ENCODE measurements around the gene ANKRD17.
A peak's percentile ranks its signal among the peaks of the same experiment; 100 is the strongest.
"Not testable (repeated sequence)": the region's sequence is repeated elsewhere in the genome, so short reads cannot be mapped to it uniquely, and the experiment has no call there.

ANKRD17 gene

DNA sequence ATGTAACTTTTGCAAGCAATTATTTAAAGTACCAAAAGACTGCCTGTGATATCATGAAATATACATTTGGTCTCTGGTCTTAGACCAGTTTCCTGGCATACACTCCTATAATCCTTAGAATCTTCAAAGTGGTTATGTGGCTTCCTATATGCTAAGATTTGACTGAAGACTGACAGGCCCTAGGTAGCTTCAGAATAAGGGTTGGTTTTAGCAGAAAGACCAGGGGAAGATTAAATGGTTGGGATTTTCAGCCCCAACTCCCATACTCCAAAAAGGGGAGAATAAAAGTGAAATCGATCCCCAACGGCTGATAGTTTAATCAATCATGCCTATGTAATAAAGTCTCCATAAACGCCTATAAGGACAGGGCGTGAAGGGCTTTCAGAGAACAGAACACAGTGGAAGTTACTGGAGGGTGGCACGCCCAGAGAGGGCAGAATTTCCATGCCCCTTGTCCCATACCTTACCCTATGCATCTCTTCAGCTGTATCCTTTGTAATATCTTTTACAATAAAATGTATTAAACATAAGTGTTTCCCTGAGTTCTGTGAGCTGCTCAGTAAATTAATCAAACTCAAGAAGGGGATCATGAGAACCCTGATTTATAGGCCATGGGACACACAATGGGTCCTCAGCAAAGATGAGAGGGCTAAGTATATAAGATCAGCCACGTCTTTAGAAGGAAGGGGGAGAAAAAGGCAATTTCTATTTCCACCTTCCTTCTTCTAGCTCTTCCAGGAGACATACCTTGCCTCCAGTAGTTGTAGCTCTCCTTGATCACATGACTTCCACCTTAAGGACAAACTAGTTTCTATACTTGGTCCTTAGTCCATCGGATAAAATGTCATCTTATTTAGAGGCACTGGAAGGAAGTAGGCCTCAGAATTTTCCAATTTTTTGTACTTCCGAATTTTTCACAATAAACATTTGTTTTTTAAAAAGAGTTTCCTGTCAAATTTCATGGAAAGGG is 26.8 kb downstream of the ANKRD17 start:
- TF ChIP-seq, protein P1, sequence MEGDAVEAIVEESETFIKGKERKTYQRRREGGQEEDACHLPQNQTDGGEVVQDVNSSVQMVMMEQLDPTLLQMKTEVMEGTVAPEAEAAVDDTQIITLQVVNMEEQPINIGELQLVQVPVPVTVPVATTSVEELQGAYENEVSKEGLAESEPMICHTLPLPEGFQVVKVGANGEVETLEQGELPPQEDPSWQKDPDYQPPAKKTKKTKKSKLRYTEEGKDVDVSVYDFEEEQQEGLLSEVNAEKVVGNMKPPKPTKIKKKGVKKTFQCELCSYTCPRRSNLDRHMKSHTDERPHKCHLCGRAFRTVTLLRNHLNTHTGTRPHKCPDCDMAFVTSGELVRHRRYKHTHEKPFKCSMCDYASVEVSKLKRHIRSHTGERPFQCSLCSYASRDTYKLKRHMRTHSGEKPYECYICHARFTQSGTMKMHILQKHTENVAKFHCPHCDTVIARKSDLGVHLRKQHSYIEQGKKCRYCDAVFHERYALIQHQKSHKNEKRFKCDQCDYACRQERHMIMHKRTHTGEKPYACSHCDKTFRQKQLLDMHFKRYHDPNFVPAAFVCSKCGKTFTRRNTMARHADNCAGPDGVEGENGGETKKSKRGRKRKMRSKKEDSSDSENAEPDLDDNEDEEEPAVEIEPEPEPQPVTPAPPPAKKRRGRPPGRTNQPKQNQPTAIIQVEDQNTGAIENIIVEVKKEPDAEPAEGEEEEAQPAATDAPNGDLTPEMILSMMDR (IDR thresholded peaks at IDR 0.05; ENCODE audit: insufficient read depth, low read depth, low read length, missing control alignments) = no peak
- no peak for DNase-seq (ENCODE audit: low read depth)

DNA sequence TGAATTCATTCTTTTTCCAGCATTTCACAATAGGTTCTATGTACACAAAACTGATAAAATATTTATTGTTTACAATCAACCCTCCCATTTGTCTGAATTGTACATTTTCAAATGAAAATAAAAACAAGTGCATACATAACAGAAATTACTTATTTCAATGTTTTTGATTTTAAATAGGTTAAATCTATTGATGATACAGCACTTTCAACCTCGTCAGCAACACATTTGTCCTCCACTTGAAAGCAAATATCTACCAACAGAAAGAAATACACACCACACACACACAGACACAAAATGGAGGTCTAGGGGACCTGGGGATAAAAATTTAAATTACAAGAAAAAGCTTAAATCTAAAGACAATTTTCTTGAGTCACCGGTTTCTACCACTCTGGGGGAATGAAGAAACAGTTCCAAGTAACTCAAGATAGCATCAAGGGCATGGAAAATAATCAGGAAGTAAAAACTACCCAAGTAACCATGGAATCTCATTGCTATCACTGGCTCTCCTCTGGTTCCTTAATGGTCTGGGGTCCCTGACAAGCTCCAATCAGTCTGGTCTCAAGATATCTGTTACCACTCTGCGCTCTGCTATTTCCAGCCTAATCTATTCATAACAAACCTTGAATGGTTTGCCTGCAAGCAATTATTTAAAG is 27.6 kb downstream of the ANKRD17 start:
- no peak overlapping the region for H3K4me3 ChIP-seq (ENCODE audit: low read depth, low read length)
- no peak for DNase-seq (ENCODE audit: low read depth)
- TF ChIP-seq, protein P1 (IDR thresholded peaks at IDR 0.05; ENCODE audit: insufficient read depth, low read depth, low read length, missing control alignments) = no peak

More for the DNA sequence above, 26.8 kb downstream of the ANKRD17 start:
- H3K4me3 ChIP-seq (ENCODE audit: low read depth, low read length) = no peak overlapping the region

DNA sequence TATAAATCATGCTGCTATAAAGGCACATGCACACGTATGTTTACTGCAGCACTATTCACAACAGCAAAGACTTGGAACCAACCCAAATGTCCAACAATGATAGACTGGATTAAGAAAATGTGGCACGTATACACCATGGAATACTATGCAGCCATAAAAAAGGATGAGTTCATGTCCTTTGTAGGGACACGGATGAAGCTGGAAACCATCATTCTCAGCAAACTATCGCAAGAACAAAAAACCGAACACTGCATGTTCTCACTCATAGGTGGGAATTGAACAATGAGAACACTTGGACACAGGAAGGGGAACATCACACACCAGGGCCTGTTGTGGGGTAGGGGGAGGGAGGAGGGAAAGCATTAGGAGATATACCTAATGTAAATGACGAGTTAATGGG is 29.8 kb downstream of the ANKRD17 start:
- DNase-seq (ENCODE audit: low read depth); H3K4me3 ChIP-seq (ENCODE audit: low read depth, low read length): not testable (repeated sequence)

DNA sequence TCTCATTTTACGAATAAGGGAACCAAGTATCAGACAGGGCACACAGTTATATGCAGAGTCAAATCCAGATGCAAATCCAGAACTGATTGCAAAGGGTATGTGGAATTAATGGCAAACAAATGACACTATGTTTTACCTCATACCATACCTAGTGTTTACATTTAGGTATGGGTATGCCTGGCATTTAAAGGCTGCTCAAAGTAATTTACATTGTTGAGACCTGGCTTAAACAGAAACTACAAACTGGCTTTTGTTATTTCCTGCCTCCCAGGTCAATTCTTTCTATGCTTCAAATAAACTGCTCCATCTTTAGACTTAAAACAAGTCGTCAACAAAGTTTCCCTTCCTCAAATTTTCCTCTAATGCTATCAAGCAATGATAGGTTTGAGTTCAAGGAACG is 33.7 kb downstream of the ANKRD17 start:
- TF ChIP-seq, protein P1 (IDR thresholded peaks at IDR 0.05; ENCODE audit: insufficient read depth, low read depth, low read length, missing control alignments) = no peak
- DNase-seq (ENCODE audit: low read depth) = peak; percentile 10
- no peak overlapping the region for H3K4me3 ChIP-seq (ENCODE audit: low read depth, low read length)

DNA sequence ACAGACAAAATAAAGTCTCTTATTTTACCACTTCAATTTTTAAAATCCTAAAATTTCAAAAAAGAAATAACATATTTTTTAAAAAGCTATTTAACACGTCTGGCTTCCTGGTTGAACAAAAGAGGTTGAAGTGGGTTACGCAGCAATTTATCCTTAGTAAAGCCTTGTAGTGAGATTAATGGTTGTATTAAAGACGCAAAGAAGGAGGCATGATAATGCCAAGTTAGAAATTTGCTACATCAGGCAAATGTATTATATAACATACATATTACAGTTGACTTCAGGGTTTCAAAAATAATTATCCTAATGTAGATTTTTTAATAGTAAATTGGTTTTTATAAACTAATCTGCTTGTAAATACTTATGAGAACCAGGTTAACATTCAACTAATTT is 35.3 kb downstream of the ANKRD17 start:
- no peak overlapping the region for H3K4me3 ChIP-seq (ENCODE audit: low read depth, low read length)
- no peak for DNase-seq (ENCODE audit: low read depth)

DNA sequence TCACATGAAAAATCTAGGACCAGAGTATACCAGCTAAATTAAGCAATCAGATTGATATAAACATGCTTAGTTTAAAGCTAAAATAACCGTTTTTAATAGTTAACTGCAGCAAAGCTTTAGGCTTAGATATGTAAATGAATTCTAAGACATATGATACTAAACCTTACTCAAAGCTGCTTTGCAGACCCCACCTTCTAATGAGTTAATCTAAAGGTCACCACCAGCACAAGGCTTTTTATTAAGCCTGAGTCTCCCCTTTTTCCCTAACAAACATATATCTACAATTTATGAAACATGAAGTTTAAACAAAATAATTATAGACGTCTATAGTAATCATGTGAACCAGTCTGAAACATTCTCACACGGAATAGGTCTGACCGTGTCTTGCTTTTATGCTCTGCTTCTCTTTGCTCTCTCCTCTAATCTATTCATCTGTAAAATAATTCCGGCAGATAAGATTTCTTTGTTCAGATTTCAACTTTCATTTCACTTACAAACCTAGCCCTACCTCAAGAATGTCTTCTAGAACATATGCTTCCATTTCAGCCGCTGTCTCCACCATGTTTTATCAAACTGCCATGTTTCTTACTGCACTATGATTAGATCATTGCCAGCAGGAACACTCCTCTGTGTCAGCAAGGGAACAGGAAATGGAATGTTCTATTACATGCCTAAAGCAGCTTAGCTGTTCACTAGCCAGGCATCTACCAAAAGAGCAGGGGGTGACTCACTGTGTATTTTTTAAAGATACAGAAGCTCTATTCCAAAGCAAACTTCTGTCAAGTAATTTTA is 35.9 kb downstream of the ANKRD17 start:
- H3K4me3 ChIP-seq (ENCODE audit: low read depth, low read length) = no peak overlapping the region
- DNase-seq (ENCODE audit: low read depth) = peak; percentile 42
- TF ChIP-seq, protein P1 (IDR thresholded peaks at IDR 0.05; ENCODE audit: insufficient read depth, low read depth, low read length, missing control alignments) = no peak

More for the DNA sequence above, 35.3 kb downstream of the ANKRD17 start:
- TF ChIP-seq, protein P1 (IDR thresholded peaks at IDR 0.05; ENCODE audit: insufficient read depth, low read depth, low read length, missing control alignments) = no peak

DNA sequence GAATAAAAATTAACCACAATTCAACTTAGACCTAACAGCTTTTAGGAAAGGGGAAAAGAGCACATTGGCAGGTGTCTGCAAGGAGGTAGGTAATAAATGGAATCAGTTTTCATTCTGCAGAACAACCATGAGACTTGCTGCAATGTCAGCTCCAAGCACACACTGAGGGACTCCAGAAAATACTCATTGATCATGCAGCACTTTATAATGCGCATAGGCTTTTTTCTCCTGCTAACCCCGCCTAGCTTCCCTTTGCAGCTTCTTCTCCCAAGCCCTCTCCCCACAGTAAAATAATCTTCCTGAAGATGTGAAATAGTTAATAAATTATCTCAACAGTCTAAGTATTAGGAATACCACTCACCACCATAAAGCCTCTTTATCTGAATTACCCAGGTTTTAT is 36.9 kb downstream of the ANKRD17 start:
- TF ChIP-seq, protein P1 (IDR thresholded peaks at IDR 0.05; ENCODE audit: insufficient read depth, low read depth, low read length, missing control alignments) = no peak
- no peak for DNase-seq (ENCODE audit: low read depth)
- no peak overlapping the region for H3K4me3 ChIP-seq (ENCODE audit: low read depth, low read length)

Measured in GM12865 (cell line).